A549 (cell line): Measurements from ENCODE around the gene GNA15. TPM values are rescaled to one million over a fixed set of nuclear protein-coding genes. Genes with fewer than 3 reads are reported as not detected.

ENCODE experiments used
- ATAC-seq, 2 experiments: fragments of 200-7000 bp in 1 of 2; fragments of >200 bp in 1 of 2; cut with Nextera tagmentation in 1 of 2; cut with Tn5 transposase in 1 of 2; 3 replicates each; pipeline versions ENCODE4 v1.8.0 to v1.9.1; 2018 to 2020; ENCODE audit warnings: mild to moderate bottlenecking in 1 of 2, moderate library complexity in 1 of 2
- CTCF ChIA-PET: fragments of 300-600 bp; sonication (Branson Sonifier 250); formaldehyde crosslinking; extraction: SDS; loops from one replicate; lab custom pipeline; 2021; ENCODE audit warnings: antibody characterized with exemption, inconsistent platforms; lab: Yijun Ruan, JAX
- POLR2A ChIA-PET: fragments of 350-600 bp; formaldehyde crosslinking; extraction: SDS; loops from one replicate; lab custom pipeline; 2021; ENCODE audit warnings: antibody characterized with exemption, inconsistent platforms; lab: Yijun Ruan, JAX
- DNase-seq, 2 experiments: peaks; one replicate each; pipeline versions ENCODE4 v3.0.0 to v3.0.0-alpha.2; 2011 to 2016; ENCODE audit warnings: low read depth in 1 of 2, low spot score in 1 of 2
- FAIRE-seq: peaks from 2 replicates; lab custom pipeline; 2011; peaks lifted over from hg19 to GRCh38; lab: Jason Lieb, UNC
- H3K27ac ChIP-seq, 2 experiments: fragments of >200 bp; sonication (Bioruptor Twin); formaldehyde crosslinking; 3 replicates each; pipeline ENCODE4 v1.5.1; 2016 to 2017
- H3K4me1 ChIP-seq: fragments of >200 bp; sonication (Bioruptor Twin); formaldehyde crosslinking; 3 replicates; pipeline ENCODE4 v1.6.1; 2016
- H3K4me2 ChIP-seq: fragments of >200 bp; sonication (Bioruptor Twin); formaldehyde crosslinking; 3 replicates; pipeline ENCODE4 v1.6.1; 2016
- H3K4me3 ChIP-seq: fragments of >200 bp; sonication (Bioruptor Twin); formaldehyde crosslinking; 3 replicates; pipeline ENCODE4 v1.5.1; 2016
- H3K9me3 ChIP-seq: fragments of >200 bp; sonication (Bioruptor Twin); formaldehyde crosslinking; 3 replicates; pipeline ENCODE4 v1.6.1; 2016
- ATOH8 ChIP-seq: fragments of 250-450 bp; sonication (Bioruptor Pico); IDR thresholded peaks from 2 replicates; pipeline ENCODE4 v1.5.0; 2020; ENCODE audit warnings: low read depth, mild to moderate bottlenecking, moderate library complexity
- BCL3 ChIP-seq: fragments of >200 bp; sonication (Bioruptor Twin); formaldehyde crosslinking; IDR thresholded peaks from 3 replicates; pipeline ENCODE4 v1.6.1; 2016
- BHLHE40 ChIP-seq: IDR thresholded peaks from 2 replicates; pipeline ENCODE4 v1.6.1; 2012; ENCODE audit warnings: low read depth, low read length, inconsistent platforms
- CBX8 ChIP-seq: fragments of 200-600 bp; sonication (generic); IDR thresholded peaks from 2 replicates; pipeline ENCODE4 v1.6.1; 2016
- CEBPB ChIP-seq, 2 experiments: fragments of >200 bp in 1 of 2; sonication (Bioruptor Twin) in 1 of 2; formaldehyde crosslinking in 1 of 2; IDR thresholded peaks; 2 replicates each; pipeline ENCODE4 v1.6.1; 2012 to 2016
- CHD2 ChIP-seq: fragments of 150-350 bp; IDR thresholded peaks from 2 replicates; pipeline ENCODE4 v1.6.1; 2014; ENCODE audit warnings: low read length; ENCODE audit not compliant: partially characterized antibody
- E2F6 ChIP-seq: IDR thresholded peaks from 2 replicates; pipeline ENCODE4 v1.6.1; 2012; ENCODE audit warnings: low read depth, borderline replicate concordance
- EHF ChIP-seq: fragments of 250-450 bp; sonication (Bioruptor Pico); IDR thresholded peaks from 2 replicates; pipeline ENCODE4 v1.5.0; 2020; ENCODE audit warnings: mild to moderate bottlenecking
- EHMT2 ChIP-seq: fragments of 200-600 bp; sonication (generic); IDR thresholded peaks from 2 replicates; pipeline ENCODE4 v1.6.1; 2016; ENCODE audit warnings: antibody characterized with exemption, low read depth, mild to moderate bottlenecking, moderate library complexity
- FOSL2 ChIP-seq, 2 experiments: fragments of 450-650 bp in 1 of 2; fragments of >200 bp in 1 of 2; sonication (Bioruptor Twin) in 1 of 2; formaldehyde crosslinking; IDR thresholded peaks; 2 replicates each; pipeline versions ENCODE4 v1.5.0 to v1.6.1; 2016 to 2020; ENCODE audit warnings: mild to moderate bottlenecking in 1 of 2, moderate library complexity in 1 of 2
- FOXS1 ChIP-seq: fragments of 250-450 bp; sonication (Bioruptor Pico); IDR thresholded peaks from 2 replicates; pipeline ENCODE4 v1.5.0; 2020; ENCODE audit warnings: mild to moderate bottlenecking, moderate library complexity
- GATA3 ChIP-seq: IDR thresholded peaks from 2 replicates; pipeline ENCODE4 v1.6.1; 2012; ENCODE audit warnings: borderline replicate concordance
- HOXB13 ChIP-seq: fragments of 250-450 bp; sonication (Bioruptor Pico); IDR thresholded peaks from 2 replicates; pipeline ENCODE4 v1.5.0; 2020; ENCODE audit warnings: low read depth, mild to moderate bottlenecking, moderate library complexity
- HOXB5 ChIP-seq: fragments of 250-450 bp; sonication (Bioruptor Pico); IDR thresholded peaks from 2 replicates; pipeline ENCODE4 v1.5.0; 2020; ENCODE audit warnings: mild to moderate bottlenecking, moderate library complexity
- KDM1A ChIP-seq: fragments of 200-600 bp; sonication (generic); IDR thresholded peaks from 2 replicates; pipeline ENCODE4 v1.6.1; 2016; ENCODE audit warnings: low read depth, mild to moderate bottlenecking
- KDM5A ChIP-seq: fragments of 200-600 bp; sonication (generic); IDR thresholded peaks from 2 replicates; pipeline ENCODE4 v1.6.1; 2016; ENCODE audit warnings: antibody characterized with exemption, mild to moderate bottlenecking
- MAZ ChIP-seq: fragments of 150-350 bp; IDR thresholded peaks from 2 replicates; pipeline ENCODE4 v1.6.1; 2014; ENCODE audit warnings: antibody characterized with exemption, low read depth, low read length, borderline replicate concordance
- MYC ChIP-seq: IDR thresholded peaks from 2 replicates; pipeline ENCODE4 v1.6.1; 2012; ENCODE audit warnings: mild to moderate bottlenecking, inconsistent platforms, low read length, improper control_type of control experiment, borderline replicate concordance
- POLR2A ChIP-seq: IDR thresholded peaks from 2 replicates; pipeline ENCODE4 v1.6.1; 2012; ENCODE audit warnings: mild to moderate bottlenecking, low read length
- RAD21 ChIP-seq, 2 experiments: fragments of >200 bp in 1 of 2; sonication (Bioruptor Twin) in 1 of 2; formaldehyde crosslinking in 1 of 2; IDR thresholded peaks in 1 of 2; conservative IDR thresholded peaks in 1 of 2; 2 replicates in 1 of 2; 3 replicates in 1 of 2; pipeline ENCODE4 v1.6.1; 2012 to 2018; ENCODE audit warnings: inconsistent platforms in 1 of 2
- RCOR1 ChIP-seq: fragments of 150-350 bp; IDR thresholded peaks from 2 replicates; pipeline ENCODE4 v1.6.1; 2014; ENCODE audit warnings: antibody characterized with exemption, low read length, low read depth
- RNF2 ChIP-seq: fragments of 200-600 bp; sonication (generic); IDR thresholded peaks from 2 replicates; pipeline ENCODE4 v1.6.1; 2016; ENCODE audit warnings: low read depth, mild to moderate bottlenecking, antibody characterized with exemption, moderate library complexity, borderline replicate concordance
- ZFP36 ChIP-seq: fragments of 450-650 bp; IDR thresholded peaks from 2 replicates; pipeline ENCODE4 v1.6.1; 2014; ENCODE audit warnings: borderline replicate concordance; ENCODE audit not compliant: partially characterized antibody
- WGBS: methylation state at CpG from one replicate; pipeline ENCODE4 v1.1.6; 2017; ENCODE audit errors: missing lambda C conversion rate; 5-methylcytosine and 5-hydroxymethylcytosine counted together
- polyA plus RNA-seq, 4 experiments: library from polyadenylated mRNA; depleted of rRNA in 3 of 4; stranded (reverse); fragments of >200 nt; fragmentation: RNase III in 1 of 4; extraction: RNeasy Plus Mini Kit Qiagen cat#74134 plus additional on column Dnase treatment in 1 of 4; gene quantifications; 2 replicates in 3 of 4; 3 replicates in 1 of 4; pipeline ENCODE4 v1.2.3, GENCODE V29; 2011 to 2017

The GNA15 gene
- polyA plus RNA-seq, 2 of the 4 experiments (the other 2 are of a cell fraction): 0.06 TPM; not detected in 1

GRCh38 chr19:3204646-3205275 lies 68.9 kb downstream of the GNA15 start:
- 95% methylated on average over 24 of the region's 35 CpGs for WGBS
- CTCF ChIA-PET: interaction anchor here (0.6 kb wide), 1 partner anchor 315 kb away, joined by 3 read pairs; no protein-coding TSS in a partner anchor
- POLR2A ChIA-PET: no interaction called here
- no peak for FAIRE-seq
- no peaks in the 10 kb centered on the region for H3K4me1 ChIP-seq
- TF ChIP-seq KDM5A (no peak), BCL3 (no peak), ZFP36 (no peak), CEBPB (IDR thresholded peaks at IDR 0.05) (no peak), FOSL2 (IDR thresholded peaks at IDR 0.05) (no peak), FOSL2 (CRISPR knock-in tag; IDR thresholded peaks at IDR 0.05) (no peak), CHD2 (no peak), BHLHE40 (no peak), MYC (no peak), RAD21 (conservative IDR thresholded peaks at IDR 0.05 in 1 of 2, IDR thresholded peaks at IDR 0.05 in 1 of 2) (no peak), EHF (CRISPR knock-in tag) (no peak), FOXS1 (CRISPR knock-in tag) (no peak), GATA3 (no peak), E2F6 (no peak), EHMT2 (no peak), MAZ (no peak), RCOR1 (no peak), HOXB5 (CRISPR knock-in tag) (no peak), CBX8 (no peak), HOXB13 (CRISPR knock-in tag) (no peak), KDM1A (no peak)
- no peak overlapping the region for H3K4me2 ChIP-seq
- no peak for ATAC-seq
- H3K4me3 ChIP-seq: no peak overlapping the region
- H3K27ac ChIP-seq: no peak overlapping the region
- no peaks in the 10 kb centered on the region for H3K9me3 ChIP-seq
- DNase-seq: no peak

GRCh38 chr19:3206216-3206953 lies 70.6 kb downstream of the GNA15 start:
- no peak overlapping the region for H3K27ac ChIP-seq
- no peaks in the 10 kb centered on the region for H3K4me1 ChIP-seq
- ChIA-PET POLR2A (no interaction called here), CTCF (interaction anchor here (0.8 kb wide), 1 partner anchor 18 kb away, joined by 3 read pairs; no protein-coding TSS in a partner anchor)
- DNase-seq (no peak), FAIRE-seq (no peak), ATAC-seq (no peak)
- no peak overlapping the region for H3K4me3 ChIP-seq
- TF ChIP-seq HOXB5 (CRISPR knock-in tag) (no peak), ATOH8 (CRISPR knock-in tag) (no peak), RNF2 (no peak), POLR2A (no peak)
- H3K4me2 ChIP-seq: no peak overlapping the region
- no peaks in the 10 kb centered on the region for H3K9me3 ChIP-seq
- 89% methylated on average over 16 of the region's 28 CpGs for WGBS
